Inflammatory macrophage treated with lipopolysaccharide for 4 hours (primary cell): ENCODE data around the gene CAPZA2.
A peak's percentile ranks its signal among the peaks of the same experiment; 100 is the strongest.

Source experiments
- DNase-seq: peaks from one replicate; pipeline ENCODE4 v3.0.0-alpha.2; 2020

Gene CAPZA2

GRCh38 chr7:116862951-116863670 lies 724 bp downstream of the CAPZA2 start:
- DNase-seq = peak; percentile 70

DNA sequence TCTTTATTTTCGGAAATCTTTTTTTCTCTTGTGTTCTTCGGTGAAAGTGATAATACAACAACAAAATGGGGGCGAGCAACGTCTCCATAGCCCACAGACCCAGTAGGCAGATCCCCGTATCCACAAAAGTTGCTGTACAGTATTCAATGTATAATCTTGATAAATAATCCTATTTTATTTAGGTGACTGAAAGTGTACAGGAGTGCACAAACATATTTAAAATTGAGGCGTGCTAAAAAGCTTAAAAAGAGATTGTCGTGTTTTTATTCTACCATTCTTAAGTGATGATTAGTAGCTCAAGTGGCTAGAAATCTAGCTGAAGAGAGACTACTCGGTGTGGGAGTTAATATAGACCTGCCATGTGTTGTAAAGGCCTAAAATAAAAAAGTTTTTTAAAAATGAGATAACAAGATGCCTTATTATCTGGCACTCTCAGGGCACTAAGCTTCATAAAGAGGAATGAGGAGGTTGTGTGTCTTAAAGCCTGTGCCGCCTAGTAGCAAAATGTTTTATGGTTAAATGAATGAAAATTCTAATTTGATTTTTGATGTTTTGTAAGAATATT lies 1.6 kb downstream of the CAPZA2 start:
- DNase-seq = no peak

DNA sequence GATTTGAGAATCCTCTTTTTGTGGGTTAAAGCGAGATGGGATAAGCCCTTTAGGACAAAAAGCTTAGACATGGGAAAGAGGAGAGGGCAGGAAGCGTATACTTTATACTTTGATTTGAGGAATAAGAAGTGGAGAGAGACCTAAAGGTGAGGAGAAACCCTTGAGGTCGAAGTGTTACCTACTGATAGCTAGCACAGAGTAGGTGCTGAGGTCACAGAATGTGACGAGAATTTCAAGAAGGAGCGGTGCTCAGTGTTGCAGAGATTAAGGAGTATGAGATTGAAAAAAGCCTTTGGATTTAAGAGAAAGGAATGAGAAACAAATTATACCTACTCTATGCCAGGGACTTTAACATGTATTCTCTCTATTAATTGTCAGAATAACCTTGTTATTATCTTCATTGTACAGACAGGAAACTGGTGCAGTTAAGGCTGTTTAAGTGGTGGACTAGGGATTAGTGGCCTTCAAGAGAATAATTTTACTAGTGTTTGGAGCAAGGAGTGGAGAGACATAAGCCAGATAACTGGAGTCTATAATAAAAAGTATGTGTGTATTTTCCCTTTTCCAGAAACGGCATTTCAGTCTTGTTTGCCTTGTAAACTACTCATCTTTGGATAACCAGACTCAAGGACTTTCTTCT lies 8.8 kb downstream of the CAPZA2 start:
- DNase-seq = no peak

- peak; percentile 36 for DNase-seq
Observed at GRCh38 chr7:116872026-116872425, 9.6 kb downstream of the CAPZA2 start.

- DNase-seq = no peak
Observed at GRCh38 chr7:116873619-116874018, 11.2 kb downstream of the CAPZA2 start.

- DNase-seq = no peak
Observed at GRCh38 chr7:116876664-116877442, 14.5 kb downstream of the CAPZA2 start.

GRCh38 chr7:116877443-116878217 lies 15.2 kb downstream of the CAPZA2 start:
- no peak for DNase-seq

DNA sequence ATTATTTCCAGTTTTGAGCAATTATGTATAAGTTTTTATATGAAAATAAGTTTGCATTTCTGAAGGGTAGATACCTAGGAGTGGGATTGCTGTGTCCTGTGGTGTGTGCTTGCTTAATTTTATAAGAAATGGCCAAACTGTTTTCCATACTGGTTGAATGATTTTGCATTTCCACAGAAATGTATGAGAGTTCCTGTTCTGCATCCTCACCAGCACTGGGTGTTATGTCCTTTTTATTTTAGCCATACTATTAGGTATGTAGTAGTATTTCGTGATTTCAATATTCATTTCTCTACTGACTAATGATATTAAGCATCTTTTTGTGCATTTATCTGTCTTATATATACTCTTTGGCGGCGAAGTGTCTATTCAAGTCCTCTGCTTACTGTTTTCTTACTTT lies 22.3 kb downstream of the CAPZA2 start:
- no peak for DNase-seq

- no peak for DNase-seq
Observed at GRCh38 chr7:116885724-116886123, 23.3 kb downstream of the CAPZA2 start.

DNA sequence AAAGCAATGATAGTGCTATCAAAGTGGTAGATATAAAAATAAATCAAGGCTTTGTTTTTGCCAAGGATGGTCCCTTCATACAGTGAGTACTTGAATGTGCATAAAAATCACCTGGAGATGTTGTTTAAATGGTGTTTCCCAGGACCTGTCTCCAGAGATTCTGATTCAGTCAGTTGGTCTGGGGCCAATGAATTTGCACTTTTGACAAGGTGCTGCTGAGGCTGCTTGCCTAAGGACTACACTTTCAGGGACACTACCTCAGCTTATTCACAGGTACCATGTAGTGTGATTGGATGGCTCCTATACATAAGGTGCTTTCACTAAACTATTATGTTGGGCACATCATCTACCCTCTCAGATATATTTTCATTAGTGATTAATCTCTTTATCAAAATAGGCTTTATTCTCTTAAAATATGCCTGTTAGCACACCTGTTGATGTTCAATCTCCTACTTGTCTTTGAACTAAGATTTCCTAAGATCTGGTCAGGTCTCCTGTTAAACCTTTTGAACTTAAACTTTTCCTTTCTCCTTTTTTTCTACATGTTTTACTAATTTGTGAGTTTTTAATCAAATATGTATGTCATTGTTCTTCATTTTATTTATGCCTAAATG lies 24.3 kb downstream of the CAPZA2 start:
- no peak for DNase-seq

GRCh38 chr7:116888895-116889294 lies 26.5 kb downstream of the CAPZA2 start:
- no peak for DNase-seq

- DNase-seq = no peak
Observed at GRCh38 chr7:116895849-116896248, 33.5 kb downstream of the CAPZA2 start.

DNA sequence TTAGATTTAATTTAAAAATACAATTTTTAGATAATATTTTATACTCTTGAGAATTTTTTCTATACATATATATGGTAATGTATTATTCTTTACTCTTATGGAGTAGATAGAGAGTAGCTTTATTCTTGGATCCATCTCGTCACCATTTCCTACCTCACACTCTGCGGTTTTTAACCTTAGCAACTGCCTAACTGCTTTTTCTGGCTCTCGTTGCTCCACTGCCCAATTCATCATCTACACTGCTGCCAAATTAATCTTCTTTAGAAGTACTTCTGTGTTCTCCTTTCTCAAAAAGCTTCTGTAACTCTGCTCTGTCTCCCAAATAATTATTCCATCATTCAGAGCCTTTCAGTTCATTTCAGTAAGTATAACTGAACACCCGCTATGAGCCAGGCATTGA lies 35.3 kb downstream of the CAPZA2 start:
- DNase-seq = no peak

- peak; percentile 75 for DNase-seq
Observed at GRCh38 chr7:116899308-116899707, 36.9 kb downstream of the CAPZA2 start.

GRCh38 chr7:116901143-116901542 lies 38.8 kb downstream of the CAPZA2 start:
- no peak for DNase-seq

DNA sequence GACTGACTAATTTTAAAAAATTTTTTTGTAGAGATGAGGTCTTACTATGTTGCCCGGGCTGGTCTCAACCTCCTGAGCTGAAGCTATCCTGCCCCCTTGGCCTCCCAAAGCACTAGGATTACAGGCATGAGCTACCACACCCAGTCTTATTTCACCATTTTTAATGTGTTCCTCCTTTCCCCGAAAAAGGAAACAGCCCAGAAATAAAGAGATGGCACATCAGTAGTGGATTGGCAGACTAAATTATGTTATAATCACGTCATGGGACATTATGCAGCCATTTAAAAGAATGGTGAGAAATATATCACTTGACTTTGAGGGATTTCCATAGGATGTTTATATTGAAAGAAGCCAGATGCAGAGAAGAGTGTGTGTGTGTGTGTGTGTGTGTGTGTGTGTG lies 40.5 kb downstream of the CAPZA2 start:
- peak; percentile 76 for DNase-seq

DNA sequence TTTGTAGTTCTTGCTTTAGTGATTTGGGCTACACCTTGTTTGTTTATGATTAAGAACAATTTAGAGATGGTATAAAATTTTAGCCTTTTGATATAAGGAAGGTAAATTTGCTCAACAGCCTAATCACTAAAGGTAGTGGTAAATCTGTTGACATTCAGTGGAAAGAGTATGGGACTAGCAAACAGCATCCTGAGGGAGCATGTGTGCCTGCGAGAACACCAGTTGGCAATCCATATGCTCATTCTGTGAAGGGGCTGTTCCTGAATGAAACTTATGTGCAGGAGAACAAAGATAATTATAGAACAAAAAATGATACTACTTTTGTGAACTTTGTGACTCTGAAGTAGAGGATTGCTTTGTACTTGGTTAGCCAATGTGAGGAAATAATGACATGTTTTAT lies 44.0 kb downstream of the CAPZA2 start:
- DNase-seq = no peak

DNA sequence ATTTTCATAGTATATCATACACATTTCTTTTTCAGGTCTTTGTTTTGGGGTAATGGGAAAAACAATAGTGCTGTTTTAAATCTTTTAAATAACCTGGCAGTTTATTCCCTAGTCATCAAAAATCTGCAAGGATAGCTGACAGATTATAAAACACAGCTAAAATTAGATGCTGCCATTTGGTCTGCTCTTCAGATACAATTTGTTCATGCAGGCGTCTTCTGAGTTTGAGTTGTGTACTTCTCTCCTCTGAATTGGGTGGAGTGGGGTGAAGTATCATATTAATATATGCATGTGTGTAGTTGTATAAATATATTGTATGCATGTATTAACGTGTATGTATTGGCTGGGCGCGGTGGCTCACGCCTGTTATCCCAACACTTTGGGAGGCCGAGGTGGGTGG lies 48.0 kb downstream of the CAPZA2 start:
- DNase-seq = no peak

DNA sequence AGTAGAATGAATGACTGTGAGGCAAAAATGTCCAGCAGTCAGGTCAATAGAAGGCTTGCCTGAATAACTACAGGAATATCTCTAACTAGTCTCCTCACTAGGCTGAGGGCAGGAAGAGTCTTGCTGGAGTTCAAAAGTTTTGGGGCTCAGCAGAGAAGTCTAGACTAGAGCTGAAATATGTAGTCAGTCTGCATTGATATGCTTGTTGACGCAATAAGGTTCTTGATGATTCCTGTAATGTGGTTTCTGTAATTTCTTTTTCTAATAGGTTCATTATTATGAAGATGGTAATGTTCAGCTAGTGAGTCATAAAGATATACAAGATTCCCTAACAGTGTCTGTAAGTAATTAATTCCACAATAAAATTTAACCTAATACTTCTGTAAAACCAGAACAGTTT lies 49.4 kb downstream of the CAPZA2 start:
- DNase-seq = no peak

GRCh38 chr7:116912269-116912909 lies 50.0 kb downstream of the CAPZA2 start:
- DNase-seq = no peak

DNA sequence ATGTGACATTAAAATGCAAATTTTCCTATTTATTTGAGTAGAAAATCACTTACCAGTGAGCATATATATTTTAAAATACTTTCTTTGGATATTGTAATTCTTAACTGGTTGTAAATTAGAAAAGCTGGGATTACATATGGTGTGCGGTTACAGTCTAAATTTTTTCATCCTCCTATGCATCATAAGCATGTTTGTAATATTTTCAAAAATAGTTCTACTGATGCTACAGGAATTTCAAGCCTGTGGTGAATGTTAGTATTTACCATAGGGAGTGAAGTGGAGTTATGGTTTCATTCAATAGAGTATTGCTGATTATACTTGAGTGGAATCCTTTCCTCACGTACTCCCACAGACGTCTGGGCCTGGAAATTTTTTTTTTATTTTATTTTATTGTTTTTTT lies 56.3 kb downstream of the CAPZA2 start:
- DNase-seq = no peak

- DNase-seq = no peak
Observed at GRCh38 chr7:116920359-116920758, 58.0 kb downstream of the CAPZA2 start.
